Hematopoietic multipotent progenitor cell treated with erythropoietin and hydrocortisone succinate and interleukin-3 and kit ligand, for 4 days (in vitro differentiated cells): ENCODE data around the gene SH3PXD2A.

Source experiments
- DNase-seq: peaks from one replicate; pipeline ENCODE4 v3.0.0-alpha.2; 2015

The SH3PXD2A gene

GRCh38 chr10:103877861-103878260 is 22.5 kb upstream of the SH3PXD2A start:
- no peak for DNase-seq

- no peak for DNase-seq
These were observed 20.8 kb upstream of the SH3PXD2A start for GRCh38 chr10:103876155-103876554.

- DNase-seq, result no peak
These were observed 19.4 kb upstream of the SH3PXD2A start for GRCh38 chr10:103874730-103875129.

GRCh38 chr10:103872137-103872931 is 17.0 kb upstream of the SH3PXD2A start:
- DNase-seq, result no peak

- no peak for DNase-seq
These were observed 15.6 kb upstream of the SH3PXD2A start for GRCh38 chr10:103871006-103871405.

- DNase-seq, result no peak
These were observed 15.1 kb upstream of the SH3PXD2A start for GRCh38 chr10:103870516-103870915.

- no peak for DNase-seq
These were observed 14.0 kb upstream of the SH3PXD2A start for GRCh38 chr10:103869336-103869735.

- DNase-seq, result no peak
These were observed 12.8 kb upstream of the SH3PXD2A start for GRCh38 chr10:103868200-103868599.

- DNase-seq, result no peak
These were observed 6.1 kb upstream of the SH3PXD2A start for GRCh38 chr10:103861505-103861904.

- DNase-seq, result peak; percentile 80
These were observed 4.0 kb upstream of the SH3PXD2A start for GRCh38 chr10:103859161-103860086.

GRCh38 chr10:103858360-103858759 is 3.0 kb upstream of the SH3PXD2A start:
- DNase-seq, result no peak

GRCh38 chr10:103856797-103857170 is 1.4 kb upstream of the SH3PXD2A start:
- DNase-seq, result no peak

- no peak for DNase-seq
These were observed 748 bp upstream of the SH3PXD2A start for GRCh38 chr10:103855852-103856796.

- DNase-seq, result no peak
These were observed 537 bp downstream of the SH3PXD2A start for GRCh38 chr10:103854686-103855391.

- peak; percentile 39 for DNase-seq
These were observed 1.1 kb downstream of the SH3PXD2A start for GRCh38 chr10:103854265-103854685.

- no peak for DNase-seq
These were observed 1.7 kb downstream of the SH3PXD2A start for GRCh38 chr10:103853428-103854264.

GRCh38 chr10:103852856-103853255 is 2.5 kb downstream of the SH3PXD2A start:
- no peak for DNase-seq

GRCh38 chr10:103852189-103852711 is 3.1 kb downstream of the SH3PXD2A start:
- no peak for DNase-seq

- no peak for DNase-seq
These were observed 4.1 kb downstream of the SH3PXD2A start for GRCh38 chr10:103851261-103851660.

- DNase-seq, result no peak
These were observed 4.8 kb downstream of the SH3PXD2A start for GRCh38 chr10:103850572-103850895.
